Transverse colon (tissue), 4 donors: ENCODE data around the gene RNF38.

ENCODE experiments used
- CTCF ChIP-seq, 5 experiments: fragments of 200-600 bp in 3 of 5; fragments of 450-650 bp in 2 of 5; sonication (generic) in 3 of 5; IDR thresholded peaks; 1 replicate in 2 of 5; 2 replicates in 3 of 5; pipeline ENCODE4 v1.5.1; 2016 to 2017; ENCODE audit warnings: antibody characterized with exemption in 5 of 5, inconsistent platforms in 3 of 5, mild to moderate bottlenecking in 2 of 5, moderate library complexity in 1 of 5
- POLR2A ChIP-seq: fragments of 450-650 bp; IDR thresholded peaks from one replicate; pipeline ENCODE4 v1.6.1; 2016; ENCODE audit warnings: antibody characterized with exemption, mild to moderate bottlenecking, moderate library complexity
- POLR2AphosphoS5 ChIP-seq, 3 donors: sonication (generic); formaldehyde crosslinking; IDR thresholded peaks; one replicate each; pipeline ENCODE4 v1.6.1; 2016; ENCODE audit warnings: antibody characterized with exemption in 3 of 3

GRCh38 chr9:36293918-36294317 is 106.2 kb downstream of the RNF38 start:
- no peak for TF ChIP-seq CTCF (IDR thresholded peaks at IDR 0.05)
- no peak for TF ChIP-seq POLR2AphosphoS5 (IDR thresholded peaks at IDR 0.05)
- TF ChIP-seq POLR2A = no peak
